ENCODE results near the gene ST13. TPM values are rescaled to one million over a fixed set of nuclear protein-coding genes. Genes with fewer than 3 reads are reported as not detected.

ST13 gene
- total and polyA plus RNA-seq, 9 of the 15 experiments (the other 6 are each of a cell fraction or from before 2014, with no cell fraction given) = 53.6 to 311 (median 195) TPM

GRCh38 chr22:40829131-40829530, 27.3 kb downstream of the ST13 start:
- H4K20me1 ChIP-seq (replicated peaks; ENCODE audit: control insufficient read depth, insufficient read depth, low read length) = 0 out of 2 replicates have a peak, but pooled peaks cover 2% of the 10 kb centered on the region
- H2AFZ ChIP-seq (ENCODE audit: low read depth, low read length) = no peak overlapping the region
- DNase-seq (ENCODE audit: extremely low read depth in 1 of 4, low spot score in 3 of 4) (no peak), FAIRE-seq (no peak), ATAC-seq (no peak)
- no peaks in the 10 kb centered on the region for H3K9me1 ChIP-seq (ENCODE audit: control insufficient read depth, insufficient read depth, low read length)
- TF ChIP-seq PTBP1 (IDR thresholded peaks at IDR 0.05; ENCODE audit: low read depth, low read length) (no peak), MNT (conservative IDR thresholded peaks at IDR 0.05) (no peak), KDM4B (IDR thresholded peaks at IDR 0.05; ENCODE audit: borderline replicate concordance in 2 of 2, low read depth in 1 of 2) (no peak), AFF4 (CRISPR knock-in tag; IDR thresholded peaks at IDR 0.05) (no peak), DNMT1 (IDR thresholded peaks at IDR 0.05) (no peak), CREM (IDR thresholded peaks at IDR 0.05; ENCODE audit: low read depth) (no peak), PRPF4 (IDR thresholded peaks at IDR 0.05; ENCODE audit: insufficient read depth, low read depth, low read length, poor library complexity, severe bottlenecking) (no peak), HMG20A (CRISPR knock-in tag; conservative IDR thresholded peaks at IDR 0.05) (no peak), ZFP1 (CRISPR knock-in tag; IDR thresholded peaks at IDR 0.05) (no peak), ATF3 (IDR thresholded peaks at IDR 0.05) (no peak), ATF3 (CRISPR knock-in tag; conservative IDR thresholded peaks at IDR 0.05) (no peak)
- TF ChIP-seq, protein P1, sequence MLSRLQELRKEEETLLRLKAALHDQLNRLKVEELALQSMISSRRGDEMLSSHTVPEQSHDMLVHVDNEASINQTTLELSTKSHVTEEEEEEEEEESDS (CRISPR knock-in tag; IDR thresholded peaks at IDR 0.05) = no peak
- H3K79me2 ChIP-seq (ENCODE audit: control insufficient read depth, insufficient read depth, low read length) = no peaks in the 10 kb centered on the region; the same call in 2 of the 3 replicates
- H3K4me2 ChIP-seq (ENCODE audit: insufficient read depth, low read length) = no peak overlapping the region
- H3K36me3 ChIP-seq (ENCODE audit: control insufficient read depth, insufficient read depth, low read length) = peaks cover 75% of the 10 kb centered on the region; the same call in 2 of the 3 replicates
- no peaks in the 10 kb centered on the region for H3K27me3 ChIP-seq (ENCODE audit: control insufficient read depth in 2 of 2, insufficient read depth in 2 of 2, low read length in 2 of 2)
- no peak overlapping the region for H3K9ac ChIP-seq (ENCODE audit: insufficient read depth in 1 of 2, low read depth in 2 of 2, low read length in 2 of 2)
- ChIA-PET POLR2A (no interaction called here), CTCF (ENCODE audit: low intra/inter-chr PET ratio) (no interaction called here)
- H3K9me3 ChIP-seq (replicated peaks; ENCODE audit: control insufficient read depth, insufficient read depth, low read depth, low read length) = no peaks in the 10 kb centered on the region
- intact Hi-C loops (cut with micrococcal nuclease) = no loop called here
- in situ Hi-C loops (cut with MboI) = no loop called here
- 96% methylated on average over 6 of the region's 6 CpGs for WGBS (ENCODE audit: insufficient coverage, low coverage, missing lambda C conversion rate)
- no TSS peak for BruUV-seq (replicated peaks)
- no peak overlapping the region for H3K4me3 ChIP-seq
- H3K4me1 ChIP-seq (replicated peaks in 1 of 2; ENCODE audit: control insufficient read depth in 2 of 2, insufficient read depth in 2 of 2, low read length in 2 of 2) = no peaks in the 10 kb centered on the region
- no peak overlapping the region for H3K27ac ChIP-seq (ENCODE audit: extremely low read depth, low read depth, low read length)

All from K562 (cell line).